HEK293 (cell line): ENCODE results near the gene CEP295NL.

Experiments
- CTCF ChIA-PET: fragments of 350-600 bp; formaldehyde crosslinking; extraction: SDS; loops from one replicate; lab custom pipeline; 2021; ENCODE audit warnings: antibody characterized with exemption; lab: Yijun Ruan, JAX
- POLR2A ChIA-PET: fragments of 300-600 bp; formaldehyde crosslinking; extraction: SDS; loops from one replicate; lab custom pipeline; 2020; ENCODE audit warnings: antibody characterized with exemption, inconsistent platforms; lab: Yijun Ruan, JAX
- H3K27ac ChIP-seq: fragments of 200-500 bp; sonication (Bioruptor generic); 2 replicates; pipeline ENCODE4 v1.5.1; 2014; ENCODE audit warnings: low read depth, low read length, control low read depth, inconsistent platforms; ENCODE audit errors: extremely low read depth
- H3K36me3 ChIP-seq, 2 experiments: fragments of 200-500 bp in 1 of 2; sonication (Bioruptor generic) in 1 of 2; 1 replicate in 1 of 2; 2 replicates in 1 of 2; pipeline ENCODE4 v1.5.1; 2014 to 2017; ENCODE audit warnings: inconsistent platforms in 2 of 2, low read length in 2 of 2; ENCODE audit not compliant: control insufficient read depth in 2 of 2, insufficient read depth in 1 of 2
- H3K4me1 ChIP-seq: fragments of 200-500 bp; sonication (Bioruptor generic); 2 replicates; pipeline ENCODE4 v1.5.1; 2014; ENCODE audit warnings: mild to moderate bottlenecking, low read length, inconsistent platforms; ENCODE audit not compliant: control insufficient read depth, insufficient read depth
- H3K4me3 ChIP-seq: 2 replicates; pipeline ENCODE4 v1.5.1; 2011; ENCODE audit warnings: low read depth, mild to moderate bottlenecking, control low read depth, low read length, moderate library complexity
- H3K9me3 ChIP-seq: fragments of 200-500 bp; sonication (Bioruptor generic); 2 replicates; pipeline ENCODE4 v1.5.1; 2014; ENCODE audit warnings: low read depth, low read length, inconsistent platforms; ENCODE audit not compliant: control insufficient read depth, insufficient read depth
- GLIS2 ChIP-seq: fragments of 450-650 bp; formaldehyde crosslinking; IDR thresholded peaks from 2 replicates; pipeline ENCODE4 v1.5.1; 2016; ENCODE audit warnings: missing biosample characterization, missing genetic modification characterization
- HOXC10 ChIP-seq: sonication (generic); formaldehyde crosslinking; IDR thresholded peaks from 2 replicates; pipeline ENCODE4 v1.8.1; 2023; ENCODE audit warnings: mild to moderate bottlenecking, missing genetic modification reagents
- REST ChIP-seq: fragments of 450-650 bp; formaldehyde crosslinking; IDR thresholded peaks from 2 replicates; pipeline ENCODE4 v1.5.1; 2016; ENCODE audit warnings: missing biosample characterization, missing genetic modification characterization
- TRIM28 ChIP-seq: IDR thresholded peaks from 2 replicates; pipeline ENCODE4 v1.6.1; 2011; ENCODE audit warnings: low read length, control low read depth, borderline replicate concordance
- TSHZ1 ChIP-seq: fragments of 450-650 bp; formaldehyde crosslinking; IDR thresholded peaks from 2 replicates; pipeline ENCODE4 v1.5.1; 2016; ENCODE audit warnings: missing biosample characterization, missing genetic modification characterization, borderline replicate concordance
- ZBTB49 ChIP-seq: fragments of 450-650 bp; formaldehyde crosslinking; IDR thresholded peaks from 2 replicates; pipeline ENCODE4 v1.5.1; 2016; ENCODE audit warnings: missing biosample characterization, missing genetic modification characterization, low read depth
- ZFHX2 ChIP-seq: fragments of 450-650 bp; formaldehyde crosslinking; conservative IDR thresholded peaks from 2 replicates; pipeline ENCODE4 v1.5.1; 2016; ENCODE audit warnings: missing biosample characterization, missing genetic modification characterization
- ZNF138 ChIP-seq: fragments of 450-650 bp; formaldehyde crosslinking; IDR thresholded peaks from 2 replicates; pipeline ENCODE4 v1.5.1; 2016; ENCODE audit warnings: missing biosample characterization, missing genetic modification characterization, borderline replicate concordance
- ZNF140 ChIP-seq: fragments of 450-650 bp; formaldehyde crosslinking; IDR thresholded peaks from 2 replicates; pipeline ENCODE4 v1.5.1; 2016; ENCODE audit warnings: missing biosample characterization, missing genetic modification characterization
- ZNF280D ChIP-seq: fragments of 450-650 bp; formaldehyde crosslinking; IDR thresholded peaks from 2 replicates; pipeline ENCODE4 v1.5.1; 2016; ENCODE audit warnings: missing biosample characterization, missing genetic modification characterization
- ZNF302 ChIP-seq: fragments of 450-650 bp; formaldehyde crosslinking; IDR thresholded peaks from 2 replicates; pipeline ENCODE4 v1.5.1; 2016; ENCODE audit warnings: missing biosample characterization, missing genetic modification characterization, low read depth
- ZNF324 ChIP-seq: fragments of 450-650 bp; formaldehyde crosslinking; IDR thresholded peaks from 2 replicates; pipeline ENCODE4 v1.5.1; 2016; ENCODE audit warnings: missing biosample characterization, missing genetic modification characterization
- ZNF621 ChIP-seq: fragments of 450-650 bp; formaldehyde crosslinking; IDR thresholded peaks from 2 replicates; pipeline ENCODE4 v1.5.1; 2017; ENCODE audit warnings: missing biosample characterization, missing genetic modification characterization
- ZNF776 ChIP-seq: fragments of 450-650 bp; formaldehyde crosslinking; IDR thresholded peaks from 2 replicates; pipeline ENCODE4 v1.5.0; 2017; ENCODE audit warnings: missing biosample characterization, missing genetic modification characterization, borderline replicate concordance
- ZSCAN23 ChIP-seq: fragments of 450-650 bp; formaldehyde crosslinking; IDR thresholded peaks from 2 replicates; pipeline ENCODE4 v1.5.1; 2016; ENCODE audit warnings: missing biosample characterization, missing genetic modification characterization
- TF ChIP-seq, protein P1 (sequence below): fragments of 450-650 bp; formaldehyde crosslinking; IDR thresholded peaks from 2 replicates; pipeline ENCODE4 v1.5.1; 2016; ENCODE audit warnings: missing biosample characterization, missing genetic modification characterization, borderline replicate concordance

Gene CEP295NL

DNA sequence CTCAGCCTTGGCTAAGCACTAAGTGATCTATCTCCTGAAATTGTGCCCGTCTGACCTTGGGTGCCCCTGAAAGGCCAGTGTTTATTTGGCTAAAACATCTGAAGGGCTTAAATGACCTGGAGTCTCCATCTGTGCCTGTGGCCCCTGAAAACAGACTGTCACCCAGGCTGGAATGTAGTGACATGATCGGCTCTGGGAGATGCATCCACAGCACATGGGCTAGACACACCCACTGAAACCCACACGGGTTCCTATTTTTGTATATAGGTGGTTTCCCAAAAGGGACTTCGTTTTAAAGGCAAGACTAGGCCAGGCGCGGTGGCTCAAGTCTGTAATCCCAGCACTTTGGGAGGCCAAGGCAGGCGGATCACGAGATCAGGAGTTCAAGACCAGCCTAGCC lies 13.5 kb downstream of the CEP295NL start:
- Histone ChIP-seq H3K4me3 (no peak overlapping the region), H3K4me1 (no peaks in the 10 kb centered on the region), H3K27ac (no peak overlapping the region), H3K36me3 (peaks cover 0 to 7% of the 10 kb centered on the region in 2 experiments; a peak in 2 of 3 replicates), H3K9me3 (no peaks in the 10 kb centered on the region)
- TF ChIP-seq ZSCAN23 (no peak), ZNF302 (tag by site-specific recombination) (no peak), ZNF621 (tag by site-specific recombination) (no peak), TSHZ1 (tag by site-specific recombination) (no peak), REST (tag by site-specific recombination) (no peak), ZFHX2 (tag by site-specific recombination) (no peak), ZNF138 (no peak), ZNF776 (tag by site-specific recombination) (no peak), TRIM28 (no peak), HOXC10 (CRISPR knock-in tag) (no peak), ZBTB49 (tag by site-specific recombination) (no peak), ZNF140 (tag by site-specific recombination) (no peak)
- TF ChIP-seq, protein P1, sequence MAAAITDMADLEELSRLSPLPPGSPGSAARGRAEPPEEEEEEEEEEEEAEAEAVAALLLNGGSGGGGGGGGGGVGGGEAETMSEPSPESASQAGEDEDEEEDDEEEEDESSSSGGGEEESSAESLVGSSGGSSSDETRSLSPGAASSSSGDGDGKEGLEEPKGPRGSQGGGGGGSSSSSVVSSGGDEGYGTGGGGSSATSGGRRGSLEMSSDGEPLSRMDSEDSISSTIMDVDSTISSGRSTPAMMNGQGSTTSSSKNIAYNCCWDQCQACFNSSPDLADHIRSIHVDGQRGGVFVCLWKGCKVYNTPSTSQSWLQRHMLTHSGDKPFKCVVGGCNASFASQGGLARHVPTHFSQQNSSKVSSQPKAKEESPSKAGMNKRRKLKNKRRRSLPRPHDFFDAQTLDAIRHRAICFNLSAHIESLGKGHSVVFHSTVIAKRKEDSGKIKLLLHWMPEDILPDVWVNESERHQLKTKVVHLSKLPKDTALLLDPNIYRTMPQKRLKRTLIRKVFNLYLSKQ: no peak
- ChIA-PET CTCF (interaction anchor here (0.6 to 3.3 kb wide), 3 partner anchors 24 to 723 kb away, joined by 3 to 19 read pairs (median 3); no protein-coding TSS in a partner anchor), POLR2A (no interaction called here)

DNA sequence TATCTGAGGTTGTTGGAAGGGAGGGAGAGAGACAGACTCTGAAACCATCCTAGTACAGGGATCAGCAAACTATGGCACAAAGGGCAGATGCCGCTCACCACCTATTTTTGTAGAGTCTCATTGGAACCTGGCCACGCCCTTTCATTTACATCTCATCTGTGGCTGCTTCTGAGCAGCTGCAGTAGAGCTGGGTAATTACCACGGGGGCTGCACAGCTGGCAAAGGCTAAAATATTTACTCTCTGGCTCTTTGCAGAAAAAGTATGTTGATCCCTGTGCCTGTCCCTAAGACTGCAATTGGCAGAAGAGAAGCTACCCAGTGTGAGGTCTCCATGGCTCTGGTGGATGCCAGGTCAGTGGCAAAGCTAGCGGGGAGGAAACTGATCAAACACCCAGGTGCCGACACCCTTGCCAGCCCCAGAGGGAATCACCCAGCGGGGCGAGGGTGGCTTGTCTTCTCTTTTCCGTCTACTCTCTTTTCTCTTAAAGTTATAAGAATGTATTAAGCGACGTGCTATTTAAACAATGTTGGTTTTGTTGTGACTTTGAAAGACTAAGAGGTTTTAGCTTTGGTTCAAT lies 14.0 kb downstream of the CEP295NL start:
- H3K27ac ChIP-seq: no peak overlapping the region
- peaks cover 0 to 7% of the 10 kb centered on the region in 2 experiments; a peak in 2 of 3 replicates for H3K36me3 ChIP-seq
- H3K4me3 ChIP-seq: no peak overlapping the region
- TF ChIP-seq GLIS2 (tag by site-specific recombination) (no peak), TSHZ1 (tag by site-specific recombination) (no peak), ZNF324 (no peak), ZNF280D (tag by site-specific recombination) (no peak)

More for the DNA sequence above, 14.0 kb downstream of the CEP295NL start:
- Histone ChIP-seq H3K4me1 (no peaks in the 10 kb centered on the region), H3K9me3 (no peaks in the 10 kb centered on the region)
- CTCF ChIA-PET: interaction anchor here (0.6 to 3.3 kb wide), 3 partner anchors 23 to 49 kb away, joined by 3 to 19 read pairs (median 3); no protein-coding TSS in a partner anchor
- POLR2A ChIA-PET: interaction anchor here (0.7 kb wide), 1 partner anchor 29 kb away, joined by 3 read pairs; no protein-coding TSS in a partner anchor
